ENCODE measurements around the gene GMDS.

The GMDS gene

DNA sequence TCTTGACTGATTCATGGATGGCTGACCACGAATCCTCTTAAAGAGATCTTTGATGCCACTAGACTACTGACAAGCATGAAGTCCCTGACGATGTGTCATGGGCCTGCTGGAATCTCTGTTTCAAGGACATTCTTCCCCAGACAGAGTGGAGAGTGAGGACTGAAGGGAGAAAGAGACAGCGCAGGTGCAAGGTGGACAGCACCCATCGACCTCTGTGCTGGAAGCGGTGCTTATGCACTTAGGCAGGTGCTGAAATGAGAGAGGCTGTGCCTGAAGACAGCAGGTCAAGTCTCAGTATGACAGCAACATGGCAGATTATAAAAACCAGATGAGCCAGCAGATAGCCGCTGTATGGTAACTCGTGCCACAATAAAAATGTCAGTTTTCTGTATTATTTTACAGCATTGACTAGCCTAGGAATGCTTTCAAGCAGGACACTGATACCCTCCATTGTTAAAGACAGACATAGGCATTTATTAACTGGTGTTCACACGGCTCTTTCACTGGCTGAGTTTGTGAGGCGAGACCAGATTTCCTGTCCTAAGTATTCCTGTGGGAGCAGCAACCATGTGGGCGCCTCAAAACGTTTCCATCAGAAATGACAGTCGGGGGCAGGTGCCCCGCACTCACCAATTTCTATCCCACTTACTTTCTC, 588.2 kb downstream of the GMDS start:
- in situ Hi-C loops (cut with HindIII; ENCODE audit: low sequenced_read_pairs), result no loop called here

DNA sequence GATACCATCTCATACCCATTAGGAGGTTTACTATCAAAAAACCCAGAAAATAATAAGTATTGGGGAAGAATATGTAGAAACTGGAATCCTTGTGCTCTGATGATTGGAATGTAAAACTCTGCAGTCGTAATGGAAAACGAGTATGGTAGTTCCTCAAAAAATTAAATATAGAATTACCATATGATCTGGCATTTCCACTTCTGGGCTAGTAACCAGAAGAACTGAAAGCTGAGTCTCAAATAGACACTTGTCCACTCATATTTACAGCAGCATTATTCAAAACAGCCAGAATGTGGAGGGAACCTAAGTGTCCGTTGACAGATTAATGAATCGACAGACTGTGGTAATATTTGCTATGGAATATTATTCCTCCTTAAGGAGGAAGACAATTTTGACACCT, 591.4 kb downstream of the GMDS start:
- in situ Hi-C loops (cut with HindIII; ENCODE audit: low sequenced_read_pairs), result no loop called here

DNA sequence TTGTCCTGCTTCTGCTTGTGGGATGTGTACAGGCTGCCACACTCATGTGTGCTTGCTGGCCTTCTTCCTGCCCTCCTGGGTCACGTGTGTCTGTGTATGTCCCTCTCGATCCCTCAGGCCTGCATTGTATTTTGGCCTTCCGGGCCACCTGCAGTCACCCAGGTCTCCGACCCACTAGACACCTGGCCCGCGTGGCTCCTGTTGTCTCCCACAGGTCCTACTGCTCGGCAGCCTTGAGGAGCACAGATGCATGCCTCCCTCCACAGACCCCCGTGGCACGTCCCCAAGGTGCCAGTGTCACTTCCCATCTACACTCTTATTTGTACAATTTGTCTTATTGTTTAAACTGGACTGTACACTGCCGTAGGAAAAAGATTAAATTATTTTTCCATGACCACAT, 592.6 kb downstream of the GMDS start:
- in situ Hi-C loops (cut with HindIII; ENCODE audit: low sequenced_read_pairs), result no loop called here

DNA sequence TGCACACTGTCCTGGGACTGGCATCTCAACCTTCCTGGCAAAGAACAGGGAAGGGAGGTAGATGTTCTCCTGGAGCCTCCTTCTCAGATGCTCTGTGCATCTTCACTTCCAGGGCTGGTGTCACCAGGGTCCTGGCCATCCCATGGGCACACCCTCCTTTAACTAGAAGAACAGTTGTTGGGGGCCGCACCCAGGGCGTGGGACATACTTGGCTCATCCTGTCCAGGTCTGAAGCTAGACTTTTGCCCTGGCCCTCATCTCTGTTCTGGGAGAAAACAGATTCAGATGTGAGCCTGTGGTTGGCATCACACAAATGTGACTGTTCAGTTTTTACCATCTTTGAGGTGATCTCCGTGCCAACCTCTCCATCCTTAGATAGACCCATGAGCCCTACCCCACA, 594.0 kb downstream of the GMDS start:
- in situ Hi-C loops (cut with HindIII; ENCODE audit: low sequenced_read_pairs), result no loop called here

DNA sequence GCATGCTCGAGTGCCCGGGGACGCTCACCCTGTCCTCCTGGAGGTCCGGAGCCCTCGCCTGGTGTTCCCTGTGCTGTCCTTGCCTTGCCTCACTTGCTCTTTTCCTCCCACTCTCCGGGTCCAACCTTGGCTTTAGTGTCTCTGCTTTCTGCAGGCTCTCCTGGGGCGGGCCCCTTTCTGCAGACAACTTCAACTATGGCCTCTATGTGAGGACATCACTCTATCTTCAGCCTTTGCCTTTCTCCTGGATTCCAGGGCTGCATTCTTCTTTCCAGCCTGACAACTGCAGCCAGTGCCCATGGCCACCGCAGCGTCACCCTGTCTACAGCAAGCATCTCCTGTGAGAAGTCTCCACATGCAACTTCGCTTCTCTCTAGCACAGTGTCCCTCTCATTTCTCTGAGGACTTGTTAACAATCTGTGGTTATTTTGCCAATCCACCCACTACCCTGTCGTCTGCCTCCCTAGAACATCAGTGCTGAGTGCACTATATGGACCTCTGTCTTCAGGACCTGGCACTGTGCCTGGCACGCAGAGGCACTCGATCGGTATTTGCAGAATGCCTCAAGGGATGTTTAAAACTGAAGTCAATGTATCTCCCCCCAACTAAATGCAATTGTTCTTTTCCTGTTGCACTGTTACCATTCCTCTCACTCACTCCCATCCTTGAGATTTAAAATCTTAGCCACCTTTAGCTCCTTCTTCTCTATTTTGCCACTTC, 599.8 kb downstream of the GMDS start:
- in situ Hi-C loops (cut with HindIII; ENCODE audit: low sequenced_read_pairs), result no loop called here

DNA sequence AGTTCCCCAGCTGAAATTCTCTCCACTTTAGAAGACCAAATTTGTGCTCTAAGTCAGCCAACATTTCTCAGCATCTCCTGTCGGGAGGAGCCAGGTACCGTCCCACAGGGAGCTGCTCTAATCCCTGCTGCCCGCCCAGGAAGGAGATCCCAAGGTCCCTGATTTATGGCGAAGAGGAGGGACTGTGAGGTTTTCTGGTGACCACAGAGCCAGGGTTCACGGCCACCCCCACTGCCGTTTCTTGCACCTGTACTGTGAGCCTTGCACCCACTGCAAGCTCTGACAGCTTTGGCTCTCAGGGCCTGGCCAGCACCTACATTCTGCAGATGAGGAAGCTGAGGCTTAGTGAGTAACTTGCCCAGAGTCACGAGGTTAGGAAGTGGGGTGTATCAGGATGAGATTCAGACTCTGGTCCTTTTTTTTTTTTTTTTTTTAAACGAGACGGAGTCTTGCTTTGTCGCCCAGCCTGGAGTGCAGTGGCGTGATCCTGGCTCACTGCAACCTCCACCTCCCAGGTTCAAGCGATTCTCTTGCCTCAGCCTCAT, 600.8 kb downstream of the GMDS start:
- in situ Hi-C loops (cut with HindIII; ENCODE audit: low sequenced_read_pairs), result no loop called here

DNA sequence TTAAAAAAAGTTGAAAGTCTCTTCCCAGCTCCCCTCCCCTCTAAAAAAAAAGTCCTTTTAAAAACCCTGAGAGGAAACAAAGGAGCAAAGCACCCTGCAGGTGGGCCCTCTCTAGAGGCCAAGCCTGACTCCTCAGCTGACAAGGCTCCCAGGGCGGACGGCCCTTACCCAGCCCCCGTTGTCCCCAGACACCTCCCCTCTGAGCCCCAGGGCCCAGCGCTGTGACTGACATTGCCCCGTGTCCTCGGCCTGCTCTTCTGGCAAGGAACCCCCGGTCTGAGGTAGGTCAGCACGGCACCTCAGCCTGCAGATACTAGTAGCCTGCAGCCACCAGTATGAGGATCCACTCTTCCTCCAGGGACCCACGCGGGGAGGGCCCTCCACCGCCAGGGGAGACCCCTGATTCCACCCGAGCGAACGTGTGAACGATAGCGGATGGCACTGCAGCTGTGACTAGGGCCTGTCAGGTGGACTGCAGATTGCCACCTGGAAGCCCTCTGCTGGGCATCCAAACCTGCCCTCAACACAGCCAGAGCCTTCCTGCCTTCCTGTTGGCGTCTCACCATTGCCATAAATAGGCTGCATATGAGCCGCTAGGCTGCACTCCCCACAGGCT, 601.5 kb downstream of the GMDS start:
- in situ Hi-C loops (cut with HindIII; ENCODE audit: low sequenced_read_pairs), result no loop called here

DNA sequence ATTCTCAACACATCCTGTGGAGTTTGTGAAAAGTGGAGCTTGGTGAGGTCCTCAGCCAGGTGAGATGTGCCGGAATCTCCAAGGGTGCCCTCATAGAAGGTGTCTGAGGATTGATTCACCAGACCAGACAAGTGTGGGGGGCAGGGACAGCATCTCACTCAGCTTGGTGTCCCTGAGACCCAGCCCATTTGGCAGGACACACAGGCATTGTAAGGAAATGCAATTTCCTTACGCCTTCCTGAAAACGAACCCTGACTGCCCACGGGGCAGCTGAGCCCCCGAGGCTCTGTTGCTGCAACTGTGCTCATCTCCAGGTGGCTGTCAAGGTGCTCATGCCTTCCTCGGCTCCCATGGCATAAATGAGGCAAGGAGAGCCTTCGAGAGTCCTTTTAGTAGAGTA, 602.3 kb downstream of the GMDS start:
- in situ Hi-C loops (cut with HindIII; ENCODE audit: low sequenced_read_pairs), result no loop called here

DNA sequence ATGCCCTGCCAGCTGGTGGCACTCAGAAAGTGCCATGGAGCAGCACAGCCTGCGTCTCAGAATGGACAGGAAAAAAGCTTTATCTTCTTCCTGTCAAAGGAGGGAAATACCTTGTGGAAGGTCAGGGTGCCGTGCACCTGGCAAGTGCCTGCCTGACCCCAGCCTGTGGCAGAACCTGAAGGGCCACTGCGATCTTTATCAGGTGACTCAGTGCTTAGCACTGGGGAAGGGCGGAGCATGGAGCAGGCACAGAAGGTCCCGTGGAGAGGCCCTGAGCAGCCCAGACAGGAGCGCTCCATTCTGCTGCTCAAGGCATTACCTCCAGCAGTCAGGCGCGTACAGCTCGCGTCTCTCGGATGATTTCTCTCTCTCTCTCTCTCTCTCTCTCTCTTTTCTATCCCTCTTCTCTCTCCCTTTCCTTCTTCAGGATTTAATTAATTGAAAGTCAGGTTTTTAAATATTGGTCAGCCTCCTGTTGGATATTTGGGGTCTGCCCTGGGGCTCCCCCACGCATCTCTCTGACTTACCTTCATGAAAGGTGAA, 604.0 kb downstream of the GMDS start:
- in situ Hi-C loops (cut with HindIII; ENCODE audit: low sequenced_read_pairs), result no loop called here

DNA sequence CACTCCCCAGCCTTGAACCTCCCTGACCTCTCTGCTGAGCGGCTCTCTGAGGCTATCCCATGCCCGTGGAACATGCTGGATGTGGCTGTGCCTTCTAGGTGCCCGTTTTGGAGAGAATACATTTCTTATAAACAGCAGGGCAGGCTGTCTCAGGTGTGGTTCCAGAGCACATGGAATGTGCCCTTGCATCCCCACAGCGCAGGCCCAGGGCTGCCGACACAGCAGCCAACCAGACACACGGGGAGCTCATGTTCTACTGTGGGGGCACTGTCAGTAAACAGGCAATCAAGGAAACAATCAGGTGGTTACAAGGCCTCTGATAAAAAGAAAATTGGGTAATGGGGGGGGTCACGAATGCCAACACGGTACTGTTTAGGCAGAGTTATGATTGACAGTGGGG, 604.9 kb downstream of the GMDS start:
- in situ Hi-C loops (cut with HindIII; ENCODE audit: low sequenced_read_pairs), result no loop called here

DNA sequence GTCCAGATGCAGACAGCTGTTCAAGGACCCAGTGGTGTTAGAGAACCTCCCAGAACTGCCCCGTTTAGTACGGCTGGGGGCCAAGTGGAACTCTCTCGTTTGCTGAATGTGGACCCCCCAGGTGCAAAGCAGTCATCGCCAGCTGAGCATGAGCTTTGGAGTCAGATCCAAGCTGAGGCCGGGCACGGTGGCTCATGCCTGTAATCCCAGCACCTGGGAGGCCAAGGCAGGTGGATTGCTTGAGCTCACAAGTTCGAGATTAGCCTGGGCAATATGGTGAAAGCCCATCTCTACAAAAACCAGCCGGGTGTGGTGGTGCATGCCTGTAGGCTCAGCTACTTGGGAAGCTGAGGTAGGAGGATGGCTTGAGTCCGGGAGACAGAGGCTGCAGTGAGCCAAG, 606.0 kb downstream of the GMDS start:
- in situ Hi-C loops (cut with HindIII; ENCODE audit: low sequenced_read_pairs), result no loop called here

DNA sequence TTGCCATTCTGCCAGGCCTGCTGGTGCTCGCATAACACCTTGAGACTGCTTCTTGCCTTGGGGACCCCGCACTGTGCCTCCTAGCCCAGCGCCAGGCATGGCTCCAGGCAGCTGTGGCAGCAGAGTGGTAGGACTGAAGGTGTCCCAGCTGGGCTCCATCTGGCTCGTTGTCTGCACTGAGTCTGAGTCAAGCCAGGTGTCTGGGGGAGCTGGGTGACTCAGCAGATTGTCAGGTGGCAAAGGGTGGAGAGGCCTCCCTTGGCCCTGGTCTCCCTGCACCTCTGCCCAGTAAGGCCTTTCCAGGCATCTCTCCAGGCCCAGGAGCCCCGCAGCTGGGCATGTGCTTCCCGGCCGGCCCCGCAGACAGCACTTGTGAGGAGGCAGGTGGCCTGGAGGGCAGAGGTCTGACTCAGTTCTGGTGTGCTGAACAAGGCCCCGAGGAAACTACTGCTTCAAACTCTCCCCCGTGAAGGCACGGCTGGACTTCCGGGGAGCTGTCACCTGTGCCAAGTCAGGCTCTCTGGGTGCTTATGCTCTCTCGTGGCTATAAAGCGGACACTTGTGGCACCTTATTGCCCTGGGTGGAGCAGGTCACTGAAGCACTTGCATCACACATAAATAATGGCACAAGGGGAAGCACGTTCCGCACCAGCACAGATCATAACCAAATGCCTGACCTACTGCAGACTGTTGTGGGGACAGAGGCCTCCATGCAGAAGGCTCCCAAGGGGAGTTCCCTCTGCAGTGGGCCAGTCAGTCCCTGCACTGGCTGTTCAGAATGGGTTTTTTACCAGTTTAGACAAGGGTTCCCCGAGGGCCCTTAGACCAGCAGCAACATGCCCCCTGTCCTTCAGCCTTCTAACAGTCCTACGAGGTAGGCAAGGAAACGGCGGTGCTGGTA, 608.2 kb downstream of the GMDS start:
- in situ Hi-C loops (cut with HindIII; ENCODE audit: low sequenced_read_pairs), result no loop called here

DNA sequence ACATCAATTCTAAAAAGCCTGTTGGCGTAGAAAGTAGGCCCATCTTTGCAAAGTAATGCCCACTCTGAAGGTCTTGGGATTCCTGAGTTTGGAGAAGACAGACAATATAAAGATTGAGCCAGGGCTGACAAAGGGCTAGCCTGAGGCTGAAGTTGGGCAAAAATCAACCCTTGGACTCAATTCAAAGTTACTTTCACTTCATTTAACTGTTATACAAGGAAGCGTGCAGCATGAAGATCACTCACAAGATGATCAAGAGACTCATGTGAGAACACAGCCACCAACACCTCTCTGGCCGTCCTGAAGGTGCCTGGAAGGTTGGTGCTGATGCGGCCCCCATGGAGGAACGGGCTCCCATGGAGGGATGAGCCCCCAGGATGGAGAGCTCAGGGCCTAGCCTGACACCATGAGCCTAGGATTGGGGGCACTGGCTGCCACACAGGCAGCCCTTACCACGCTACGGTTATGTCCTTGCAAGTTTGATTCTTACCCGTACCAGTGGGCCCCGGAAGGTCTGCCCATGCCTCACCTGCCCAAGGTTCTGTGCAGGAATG, 609.1 kb downstream of the GMDS start:
- in situ Hi-C loops (cut with HindIII; ENCODE audit: low sequenced_read_pairs), result no loop called here

DNA sequence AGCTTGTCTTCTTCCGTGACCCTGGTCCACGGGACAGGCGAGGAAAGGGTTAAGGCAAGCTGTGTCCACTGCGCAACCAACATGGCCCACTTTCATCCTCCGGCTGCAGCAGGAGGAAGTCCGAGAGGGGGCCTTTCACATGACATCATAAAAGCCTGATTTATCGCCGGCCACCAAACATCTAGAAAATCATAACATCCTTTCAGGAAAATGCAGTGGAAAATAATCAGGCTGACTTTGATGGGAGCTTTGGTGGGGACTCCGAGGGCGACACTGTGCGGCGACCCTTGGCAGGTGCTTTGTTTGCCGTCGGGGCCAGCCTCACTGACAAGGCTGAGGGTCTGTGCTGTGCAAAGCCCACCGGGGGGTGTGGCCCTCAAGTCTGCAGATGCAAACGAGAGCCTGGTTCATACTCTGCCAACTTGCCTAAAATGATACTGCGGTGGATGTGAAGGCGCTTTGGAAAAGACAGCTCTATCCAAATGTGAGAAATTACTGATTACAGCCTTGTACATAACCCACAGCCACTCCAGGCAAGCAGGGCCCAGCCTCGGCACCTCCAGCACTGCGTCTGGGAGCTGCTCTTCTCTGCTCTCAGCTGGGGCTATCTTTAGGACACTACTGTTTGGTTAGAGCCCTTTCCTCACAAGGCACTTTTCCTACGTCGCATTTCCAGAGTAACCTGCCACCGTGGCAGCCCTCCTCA, 609.9 kb downstream of the GMDS start:
- in situ Hi-C loops (cut with HindIII; ENCODE audit: low sequenced_read_pairs), result no loop called here

DNA sequence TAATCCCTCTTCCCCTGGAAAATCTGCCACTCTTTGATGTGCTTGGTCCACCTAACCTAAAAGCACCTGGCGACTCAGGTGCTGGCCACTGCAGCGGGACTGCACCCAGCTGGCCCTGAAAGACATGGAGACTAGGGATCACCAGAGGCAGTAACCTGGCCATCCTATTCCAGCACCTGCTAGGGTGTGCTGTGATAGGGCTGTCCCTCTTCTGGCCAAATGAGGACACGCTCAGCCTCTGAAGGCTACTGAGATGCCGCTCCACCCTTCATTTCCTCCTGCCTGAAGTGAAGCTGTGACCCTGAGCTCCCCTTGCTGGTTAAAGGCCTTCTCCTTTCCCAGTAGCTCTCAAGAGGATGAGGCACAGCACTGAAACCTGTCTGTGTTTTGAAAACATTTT, 611.3 kb downstream of the GMDS start:
- in situ Hi-C loops (cut with HindIII; ENCODE audit: low sequenced_read_pairs), result no loop called here

DNA sequence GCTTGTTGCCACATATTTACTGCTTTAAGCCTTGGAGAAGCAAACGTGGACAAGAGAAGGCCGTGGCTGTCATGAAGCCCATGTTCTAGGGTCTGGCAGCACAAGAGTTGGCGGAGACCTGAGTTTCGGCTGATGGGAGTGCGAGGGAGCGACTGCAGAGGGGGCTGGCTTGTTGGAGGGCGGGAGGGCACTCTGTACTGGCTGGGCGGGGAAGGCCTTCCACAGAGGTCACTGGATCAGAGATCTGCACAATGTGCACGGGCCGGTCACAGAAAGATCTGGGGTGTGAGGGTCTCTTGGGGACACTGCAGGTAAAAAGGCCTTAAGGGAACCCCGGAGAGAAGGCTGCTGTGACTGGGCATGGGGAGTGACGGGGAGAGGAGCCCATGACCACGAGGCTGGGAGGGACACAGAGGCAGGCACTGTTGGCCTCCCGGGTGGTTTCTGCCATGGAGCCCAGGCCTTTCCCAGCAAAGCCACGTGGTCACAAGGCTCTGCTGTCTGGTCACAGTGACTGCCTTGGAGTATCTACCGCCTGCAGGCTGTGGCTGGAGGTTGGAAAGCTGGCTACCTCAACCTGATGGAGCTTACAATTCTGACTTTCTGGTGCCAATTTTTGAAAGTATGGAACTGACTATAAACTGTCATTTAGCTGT, 611.9 kb downstream of the GMDS start:
- in situ Hi-C loops (cut with HindIII; ENCODE audit: low sequenced_read_pairs), result no loop called here

DNA sequence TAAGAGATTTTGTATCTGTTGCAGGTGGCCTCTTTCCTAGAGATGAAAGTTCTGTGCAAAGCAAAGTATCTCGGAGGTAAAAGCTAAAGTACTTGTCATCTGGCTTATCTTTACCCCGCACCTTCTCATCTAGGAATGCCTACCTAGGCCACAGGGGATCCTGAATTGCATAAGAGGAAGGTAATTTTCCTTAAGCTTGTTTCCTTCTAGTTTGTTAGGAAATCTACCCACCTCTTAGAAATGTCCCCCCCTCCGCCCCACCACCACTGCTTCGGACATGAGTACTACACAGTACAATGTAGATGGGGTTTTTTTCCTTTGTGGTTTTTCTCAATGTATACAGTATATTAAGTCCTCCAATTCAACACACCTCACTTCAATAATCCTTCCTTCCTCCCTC, 614.2 kb downstream of the GMDS start:
- in situ Hi-C loops (cut with HindIII; ENCODE audit: low sequenced_read_pairs), result no loop called here

DNA sequence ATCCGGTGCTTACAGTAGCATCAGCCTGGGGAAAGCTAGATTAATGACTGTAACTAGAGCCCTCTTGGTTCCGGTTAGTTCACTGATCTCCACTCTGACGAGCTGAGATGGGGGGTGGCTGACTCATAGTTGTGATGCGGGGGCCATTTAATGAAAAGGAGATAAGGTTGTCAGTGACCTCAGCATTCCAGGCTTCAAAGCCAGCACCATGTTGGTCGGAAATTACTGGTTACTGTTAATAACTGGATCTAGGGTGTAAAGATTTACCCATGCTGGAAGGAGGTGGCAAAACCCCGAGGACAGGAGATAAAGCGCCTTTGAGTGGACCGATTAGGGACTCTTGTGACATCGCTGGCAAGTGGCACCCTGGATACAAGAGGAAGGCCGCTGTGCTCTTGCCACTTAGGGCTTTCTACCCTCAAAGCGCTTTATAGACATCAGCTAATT, 614.6 kb downstream of the GMDS start:
- in situ Hi-C loops (cut with HindIII; ENCODE audit: low sequenced_read_pairs), result no loop called here

DNA sequence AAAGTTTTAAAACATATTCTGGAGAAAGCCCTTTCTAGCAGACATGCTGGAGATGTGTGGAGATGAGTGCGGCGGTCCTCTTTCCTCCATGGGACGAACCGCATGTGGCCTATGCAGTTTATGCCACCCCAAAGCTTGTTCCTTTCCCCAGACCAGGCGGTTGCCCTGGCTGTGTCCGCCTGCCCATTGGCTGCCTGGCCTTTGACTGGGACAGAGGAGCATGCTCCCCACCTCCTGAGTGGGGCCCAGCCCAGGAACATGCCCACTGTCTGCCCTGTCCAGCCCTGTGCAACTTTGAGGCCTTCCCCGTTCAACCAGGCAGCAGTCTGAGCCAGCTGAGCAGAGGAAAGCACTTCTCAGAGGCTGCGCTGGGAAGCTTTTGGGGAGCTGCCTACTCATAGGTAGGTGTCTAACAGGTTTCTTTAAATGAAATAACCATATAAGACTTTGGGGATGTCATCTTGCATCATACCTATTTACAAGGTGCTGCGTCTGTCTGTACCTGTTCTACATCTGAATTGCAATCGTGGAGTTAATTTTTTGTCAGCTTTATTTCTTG, 615.1 kb downstream of the GMDS start:
- in situ Hi-C loops (cut with HindIII; ENCODE audit: low sequenced_read_pairs), result no loop called here

Data from endothelial cell of hepatic sinusoid (primary cell).